Stimulated activated CD4-positive, alpha-beta T cell treated with anti-CD3 and anti-CD28 coated beads, Interleukin-4, amount 100 ng/mL, for 4 hours (primary cell): Measurements from ENCODE around the gene GJB2.

Experiments
- DNase-seq, 2 experiments: peaks; one replicate each; pipeline ENCODE4 v3.0.0-alpha.2; 2020

GJB2 gene

DNA sequence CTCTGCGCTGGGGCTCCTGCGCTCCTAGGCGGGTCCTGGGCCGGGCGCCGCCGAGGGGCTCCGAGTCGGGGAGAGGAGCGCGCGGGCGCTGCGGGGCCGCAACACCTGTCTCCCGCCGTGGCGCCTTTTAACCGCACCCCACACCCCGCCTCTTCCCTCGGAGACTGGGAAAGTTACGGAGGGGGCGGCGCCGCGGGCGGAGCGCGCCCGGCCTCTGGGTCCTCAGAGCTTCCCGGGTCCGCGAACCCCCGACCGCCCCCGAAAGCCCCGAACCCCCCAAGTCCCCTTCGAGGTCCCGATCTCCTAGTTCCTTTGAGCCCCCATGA, at the start of gene GJB2:
GJB2 (minus strand) TSS at position 103 of the 326 bp plus-strand sequence. CDS start 3,357 bp downstream, outside the sequence.
- DNase-seq = no peak

DNA sequence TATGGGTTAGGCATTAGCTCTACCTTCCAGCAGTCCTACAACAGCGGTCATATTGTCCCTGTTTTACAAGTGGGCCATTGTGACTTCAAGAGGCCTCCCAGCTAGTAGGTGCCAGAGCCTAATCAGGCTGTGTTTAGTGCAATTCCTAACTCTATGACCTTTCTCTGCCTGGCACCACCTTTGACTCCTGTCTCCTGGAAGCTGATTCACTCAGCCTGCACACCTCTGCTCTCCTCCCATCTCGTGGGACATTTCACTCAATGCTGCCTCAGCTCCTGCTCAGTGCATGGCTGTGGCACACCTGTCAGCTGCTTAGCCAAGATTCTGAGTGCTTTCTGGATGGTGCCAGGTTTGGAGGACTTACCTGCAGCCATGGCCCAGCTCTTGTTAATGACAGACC, 48.9 kb upstream of the GJB2 start:
- no peak for DNase-seq

DNA sequence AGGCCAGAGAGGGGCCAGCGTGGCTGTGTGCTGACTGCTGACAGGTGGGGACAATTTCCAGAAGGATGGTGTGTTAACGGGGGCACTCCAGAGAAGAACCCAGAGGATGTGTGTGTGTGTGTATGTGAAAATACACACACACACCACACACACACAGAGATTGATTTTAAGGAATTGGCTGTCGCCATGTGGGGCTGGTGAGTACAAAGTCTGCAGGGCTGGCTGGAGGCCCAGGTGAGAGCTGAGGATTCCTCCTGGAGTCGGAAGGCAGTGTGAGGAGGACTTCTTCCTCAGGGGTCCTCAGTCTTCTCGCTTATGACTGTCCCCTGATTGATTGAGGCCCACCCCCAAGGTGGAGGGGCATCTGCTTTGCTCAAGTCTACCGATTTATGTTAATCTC, 47.0 kb upstream of the GJB2 start:
- no peak for DNase-seq

DNA sequence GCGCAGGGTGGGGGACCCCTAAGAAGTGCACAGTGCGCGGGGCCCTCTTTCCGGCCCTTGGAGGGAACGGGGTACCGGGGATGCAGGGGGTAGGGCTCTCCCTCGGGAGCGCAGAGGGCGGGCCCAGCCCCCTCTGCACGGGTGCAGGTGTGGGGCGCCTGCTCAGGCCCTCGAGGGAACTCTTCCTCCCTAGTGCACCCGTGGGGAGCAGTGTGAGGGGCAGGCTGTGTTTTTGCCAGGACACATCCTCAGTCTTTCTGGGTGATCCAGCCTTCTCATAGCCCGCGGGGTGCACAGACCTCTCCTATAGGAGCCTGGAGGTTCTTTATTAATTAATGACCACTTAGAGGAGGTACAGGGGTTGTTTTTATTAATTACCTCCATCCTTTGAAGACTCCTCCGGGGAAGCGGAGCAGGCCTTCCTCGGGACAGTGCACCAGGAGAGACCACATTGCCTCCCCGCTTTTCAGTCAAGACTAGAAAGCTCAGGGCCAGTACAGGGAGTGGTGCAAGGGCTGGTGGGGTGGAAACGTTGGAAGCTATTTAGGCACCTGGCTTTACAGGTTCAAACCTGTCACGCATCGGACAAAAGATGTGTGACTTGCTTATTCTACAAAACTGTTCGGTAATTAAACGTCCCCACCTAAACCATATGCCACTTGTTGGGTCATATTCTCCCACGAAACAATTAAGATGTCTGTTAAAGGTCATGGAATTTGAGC, 40.0 kb upstream of the GJB2 start:
- no peak for DNase-seq

DNA sequence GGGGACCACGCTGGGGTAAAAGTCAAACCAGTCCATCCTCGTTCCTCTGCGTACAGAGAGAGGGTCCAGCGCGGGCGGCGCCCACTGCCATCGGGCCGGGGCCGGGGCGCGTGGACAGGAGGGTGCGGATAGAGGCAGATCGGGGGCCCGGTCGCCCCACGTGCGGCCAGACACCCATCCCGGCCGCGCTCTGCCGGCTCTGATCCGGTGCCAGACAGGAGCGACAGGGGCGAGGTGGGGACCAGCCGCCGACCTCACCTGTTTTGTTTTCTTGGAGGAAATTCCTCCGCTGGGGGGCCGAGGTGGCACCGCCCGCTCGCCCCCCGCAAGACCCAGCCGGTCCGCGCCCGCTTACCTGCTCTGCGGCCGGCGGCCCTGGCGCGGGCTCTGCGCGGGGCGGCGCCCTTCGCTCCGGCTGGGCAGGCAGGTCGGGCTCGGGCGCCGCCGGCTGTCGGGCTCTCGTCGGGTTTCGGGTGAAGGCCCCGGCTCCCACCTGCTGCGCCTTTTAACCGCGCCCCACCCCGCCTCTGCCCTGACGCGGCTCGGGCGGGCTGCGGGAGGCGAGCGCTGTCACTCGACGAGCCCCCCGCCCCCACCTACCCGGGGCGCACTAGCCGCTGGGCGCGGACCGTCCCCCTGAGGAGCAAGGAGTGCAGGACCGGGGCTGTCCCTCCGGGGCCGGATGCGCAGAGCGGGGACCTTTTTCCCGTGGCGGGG, 39.3 kb upstream of the GJB2 start, which contains the start of gene GJB6:
GJB6 (minus strand) TSS at position 481 of the 717 bp plus-strand sequence. CDS start 8,839 bp downstream, outside the sequence.
- peak; percentile 26 to 37 for DNase-seq

DNA sequence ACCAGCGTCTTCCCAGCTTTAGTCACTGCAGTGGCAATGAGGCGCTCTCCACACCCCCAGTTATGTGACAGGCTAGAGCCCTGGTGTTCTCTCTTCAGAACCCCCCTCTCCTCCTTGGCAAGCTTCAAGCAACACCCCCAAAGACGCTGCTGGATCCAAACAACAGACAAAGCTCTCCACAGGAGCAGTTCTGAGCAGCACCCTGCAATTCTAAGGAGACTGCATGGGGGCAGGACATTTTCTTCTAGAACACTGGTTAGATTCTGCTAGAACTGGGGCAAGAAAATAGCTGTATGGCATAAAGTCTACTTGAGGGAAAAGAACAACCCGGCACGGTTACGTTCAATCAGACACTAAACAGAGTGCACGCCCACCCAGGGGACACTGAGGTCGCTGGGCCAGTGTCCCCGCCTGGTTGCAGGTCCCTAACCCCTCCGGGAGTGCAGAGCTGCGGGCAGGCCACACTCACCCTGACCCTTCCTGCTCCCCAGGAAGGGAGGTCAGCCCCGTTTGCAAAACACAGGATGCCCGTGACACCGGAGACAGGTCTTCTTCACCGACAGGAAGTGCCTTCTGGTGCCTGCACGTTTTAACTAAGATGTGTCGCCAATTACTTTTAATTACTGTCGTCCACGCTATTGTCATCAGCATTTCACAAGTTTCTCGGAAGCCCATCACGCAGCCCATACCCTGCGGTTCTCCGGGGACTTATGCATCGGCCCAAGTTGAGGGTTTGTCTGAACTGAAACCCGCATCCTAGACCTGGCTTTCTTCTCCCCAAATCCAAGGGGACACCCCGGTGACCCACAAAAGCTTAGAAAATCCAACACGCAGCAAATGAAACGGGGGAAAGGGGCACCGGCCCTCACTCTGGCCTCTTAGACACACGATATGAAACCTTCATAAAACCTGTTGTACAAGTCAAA, 38.4 kb upstream of the GJB2 start:
- DNase-seq = peak; percentile 3 to 5

DNA sequence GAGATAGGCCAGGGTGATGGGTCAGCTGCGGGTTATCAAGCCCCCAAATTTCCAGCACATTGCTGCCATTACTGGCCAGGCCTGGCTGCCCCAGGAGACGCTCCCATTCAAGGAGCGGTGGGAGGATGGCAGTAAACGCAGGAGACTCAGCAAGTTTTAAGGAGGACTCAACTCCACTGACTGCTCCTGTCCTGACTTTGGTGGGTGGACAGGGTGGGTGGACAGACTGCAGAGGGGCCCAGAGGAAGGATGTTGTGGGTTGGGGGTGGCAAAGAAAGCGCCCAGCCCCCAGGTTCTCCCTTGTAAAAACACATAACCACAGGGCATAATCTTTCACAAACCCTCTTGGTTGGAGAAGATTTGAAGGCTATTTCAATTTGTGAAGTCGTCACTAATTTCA, 35.0 kb upstream of the GJB2 start:
- no peak for DNase-seq

DNA sequence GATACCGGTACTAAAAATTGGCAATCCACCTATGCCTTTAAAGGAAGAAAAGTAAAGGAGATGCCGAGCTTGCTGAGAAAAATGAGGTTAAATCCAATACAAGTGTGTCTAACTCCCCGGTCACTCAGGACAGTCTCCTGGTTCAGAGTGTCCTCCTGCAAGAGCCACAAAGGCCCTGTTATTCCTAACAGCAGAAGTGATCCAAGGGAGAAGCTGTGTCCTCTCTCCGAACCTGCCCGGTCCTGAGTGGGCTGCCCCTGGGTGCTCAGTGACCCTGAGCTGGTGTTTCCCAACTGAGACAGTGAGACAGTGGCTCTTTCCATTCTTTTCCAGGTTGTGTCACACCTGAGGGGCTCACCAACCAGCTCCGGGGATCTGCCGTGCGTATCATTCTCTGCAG, 34.5 kb upstream of the GJB2 start:
- no peak for DNase-seq

DNA sequence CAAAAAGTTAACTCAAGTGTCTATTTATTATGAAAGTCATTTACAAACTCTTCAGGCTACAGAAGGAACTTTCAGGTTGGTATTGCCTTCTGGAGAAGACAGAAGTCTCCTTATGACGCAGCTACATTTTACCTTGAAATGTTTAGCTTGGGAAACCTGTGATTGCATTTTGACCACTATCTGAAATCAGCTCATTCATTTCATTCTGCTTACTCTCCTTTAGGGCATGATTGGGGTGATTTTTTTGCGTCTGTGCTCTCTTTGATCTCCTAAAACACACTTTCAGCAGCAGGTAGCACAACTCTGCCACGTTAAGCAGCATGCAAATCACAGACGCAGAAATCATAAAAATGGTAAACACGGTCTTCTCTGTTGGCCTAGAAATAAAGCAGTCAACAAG, 29.8 kb upstream of the GJB2 start:
- no peak for DNase-seq

DNA sequence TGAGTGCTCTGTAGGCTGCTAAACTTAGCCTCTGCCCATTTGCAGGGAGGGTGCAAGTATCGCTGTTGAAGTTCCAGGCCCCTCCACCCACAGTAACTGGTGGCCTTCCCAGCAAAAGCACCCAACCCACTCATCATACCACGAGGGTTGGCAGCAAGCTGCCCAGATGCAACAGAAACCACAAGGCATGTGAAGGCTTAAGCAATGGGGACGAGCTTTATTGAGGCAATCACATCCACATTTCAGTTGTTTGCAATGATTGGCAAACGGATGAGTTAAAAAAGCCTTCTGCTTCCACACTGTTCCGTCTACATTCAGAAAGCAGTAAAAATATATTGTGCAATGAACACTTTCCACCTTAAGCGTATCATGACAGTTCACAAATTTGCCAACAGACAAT, 29.0 kb upstream of the GJB2 start:
- no peak for DNase-seq

DNA sequence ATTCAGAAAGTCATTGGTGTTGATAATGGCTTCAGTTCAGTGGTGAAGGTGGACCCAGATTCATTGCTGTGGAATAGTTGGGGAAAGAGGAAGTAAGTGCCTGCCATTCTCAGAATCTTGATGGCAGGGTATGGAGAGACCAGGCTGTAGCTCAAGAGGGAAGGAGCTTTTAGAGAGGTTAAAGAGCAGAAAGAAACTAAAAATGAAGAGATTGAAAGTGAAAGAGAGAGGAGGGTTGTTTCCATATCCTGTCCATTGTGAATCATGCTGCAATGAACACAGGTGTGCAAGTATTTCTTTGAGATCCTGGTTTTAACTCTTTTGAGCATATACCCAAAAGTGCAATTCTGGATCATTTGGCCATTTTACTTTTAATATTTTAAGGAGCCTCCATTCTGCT, 26.8 kb upstream of the GJB2 start:
- DNase-seq = no peak

DNA sequence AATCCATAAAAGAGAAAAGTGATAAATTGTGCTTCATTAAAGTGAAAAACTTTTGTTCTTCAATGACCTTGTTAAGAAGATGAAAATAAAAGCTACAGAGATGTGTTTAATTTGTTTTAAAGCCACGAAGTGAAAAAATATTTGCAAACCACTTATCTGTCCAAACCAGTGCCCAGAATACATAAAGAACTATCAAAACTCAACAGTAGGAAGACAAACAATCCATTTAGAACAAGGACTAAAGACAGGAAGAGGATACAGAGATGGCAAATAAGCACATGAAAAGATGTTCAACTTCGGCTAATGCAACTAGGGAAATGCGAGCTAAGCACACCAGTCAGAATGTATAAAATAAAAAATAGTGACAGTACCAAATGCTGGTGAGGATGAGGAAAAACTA, 24.4 kb upstream of the GJB2 start:
- DNase-seq = no peak

DNA sequence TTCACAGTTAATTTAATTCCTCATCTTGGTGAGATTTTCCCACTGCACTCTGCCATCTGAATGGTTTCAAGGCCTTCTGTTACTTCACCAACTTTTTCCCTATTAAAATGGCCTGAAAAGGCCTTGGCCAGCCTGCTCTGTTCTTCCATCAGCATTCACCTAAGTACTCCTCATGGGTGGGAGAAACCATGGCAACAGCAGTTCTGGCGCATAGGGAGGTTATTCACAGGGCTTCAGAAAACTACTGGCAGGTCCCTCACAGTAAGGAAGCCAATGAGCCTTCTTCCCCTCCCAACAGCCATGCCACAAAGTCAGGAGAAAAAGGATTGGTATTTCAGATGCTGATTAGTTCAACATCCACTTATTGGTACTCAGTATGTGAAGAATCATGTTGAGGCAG, 17.2 kb upstream of the GJB2 start:
- DNase-seq = no peak

DNA sequence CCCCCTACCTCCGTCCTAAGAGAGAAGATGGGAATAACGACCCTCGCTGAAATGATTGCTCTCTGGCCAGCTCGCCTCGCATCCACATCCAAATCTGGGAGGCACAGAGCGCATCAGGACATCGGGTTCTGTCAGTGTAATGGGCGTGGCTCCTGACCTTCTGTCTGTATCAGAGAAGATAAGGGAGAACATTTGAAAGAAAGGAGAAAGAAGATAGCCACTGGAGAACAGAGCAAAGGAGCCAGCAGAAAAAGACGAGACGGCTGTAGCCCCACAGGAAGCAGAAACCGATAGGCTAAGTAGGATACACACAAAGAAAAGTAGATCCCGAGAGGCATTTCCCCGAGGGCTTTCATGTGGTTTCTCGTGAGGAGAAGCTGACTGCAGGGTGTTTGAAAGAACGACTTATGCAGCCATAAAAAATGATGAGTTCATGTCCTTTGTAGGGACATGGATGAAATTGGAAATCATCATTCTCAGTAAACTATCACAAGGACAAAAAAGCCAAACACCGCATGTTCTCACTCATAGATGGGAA, 14.0 kb upstream of the GJB2 start:
- no peak for DNase-seq

DNA sequence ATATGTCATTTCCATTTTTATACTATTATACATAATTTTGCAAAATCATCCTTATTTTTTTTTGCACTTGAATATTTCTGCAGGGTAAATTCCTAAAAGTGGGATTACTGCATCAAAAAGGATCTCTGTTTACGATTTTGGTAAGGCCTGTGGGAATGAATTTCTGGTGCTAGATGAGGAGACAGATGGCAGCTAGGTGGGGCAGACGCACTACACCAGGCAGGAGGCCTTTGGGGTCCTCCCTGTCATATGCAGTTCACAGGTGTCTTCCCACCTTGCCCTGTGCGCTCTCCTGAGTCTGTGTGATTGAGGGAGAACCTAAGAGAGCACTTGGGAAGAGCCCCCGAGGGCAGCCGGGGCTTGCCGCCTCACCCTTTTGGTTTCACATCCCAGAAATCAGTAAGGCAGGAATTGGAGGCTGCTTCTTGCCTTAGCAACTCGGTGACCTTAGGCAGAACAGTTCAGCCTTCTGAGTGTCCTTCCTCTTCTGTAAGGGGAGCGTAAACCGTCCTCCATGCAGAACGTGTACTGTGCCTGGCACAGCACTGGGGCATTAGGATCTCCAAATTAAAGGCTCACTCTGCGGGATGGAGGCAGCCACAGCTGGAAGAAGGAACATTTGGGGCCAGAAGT, 13.4 kb upstream of the GJB2 start:
- no peak for DNase-seq

DNA sequence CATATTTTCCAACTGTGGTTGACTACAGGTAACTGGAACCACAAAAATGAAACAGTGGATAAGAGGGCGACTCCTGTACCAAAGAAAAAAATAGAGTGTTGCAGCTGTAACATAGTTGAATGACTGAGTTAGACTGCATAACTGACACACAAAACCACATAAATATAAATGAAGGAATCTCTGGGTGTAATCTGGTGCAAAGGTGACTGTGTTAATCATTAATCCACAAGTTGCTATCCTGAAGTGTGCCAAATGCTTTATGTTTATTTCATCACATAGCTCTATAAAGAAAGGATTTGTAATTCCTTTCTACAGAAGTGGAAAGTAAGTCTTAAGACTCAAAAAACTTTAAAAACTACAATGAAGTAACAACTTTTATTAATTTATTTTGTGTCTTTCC, 6.0 kb upstream of the GJB2 start:
- DNase-seq = no peak

DNA sequence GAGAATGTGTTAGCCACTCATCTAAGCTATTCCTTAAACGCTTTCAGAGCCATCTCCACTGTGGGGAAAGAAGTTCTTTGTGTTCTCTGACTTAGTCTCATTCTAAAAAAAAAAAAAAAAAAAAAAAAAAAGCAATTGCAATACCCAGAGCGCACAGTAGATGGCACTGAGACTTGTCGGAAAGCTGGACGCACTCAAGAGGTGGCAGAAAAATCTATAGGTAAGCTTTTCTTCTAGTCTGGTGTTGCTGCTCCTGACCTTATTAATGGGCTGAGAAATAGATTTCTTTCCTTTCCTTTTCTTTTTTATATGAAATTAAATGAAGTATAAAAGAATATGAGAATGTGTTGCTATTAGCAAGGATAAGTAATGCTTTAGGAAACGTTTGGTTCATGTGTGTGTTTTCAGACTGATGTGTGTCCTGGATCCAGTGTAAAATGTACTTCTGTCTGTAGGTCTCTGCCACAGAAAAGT, 4.7 kb upstream of the GJB2 start:
- DNase-seq = no peak

DNA sequence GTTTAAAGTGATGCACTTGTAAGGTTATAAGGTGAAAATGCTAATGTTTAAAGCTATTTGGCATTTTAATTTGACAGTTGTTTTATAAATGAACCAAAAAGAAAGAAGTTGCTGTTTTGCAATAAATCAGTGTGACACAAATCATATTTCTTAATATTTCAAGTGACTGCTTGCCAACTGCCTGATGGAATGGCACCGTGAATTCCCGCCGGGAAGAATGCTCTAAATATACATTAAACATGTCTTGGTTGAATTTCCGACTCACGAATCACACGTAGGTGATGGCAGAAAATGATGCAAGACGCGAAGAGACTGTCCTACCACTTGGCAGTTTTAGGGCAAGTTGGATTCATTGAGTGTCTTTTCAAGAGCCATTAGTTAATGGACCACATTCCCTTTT, 3.1 kb upstream of the GJB2 start:
- no peak for DNase-seq

DNA sequence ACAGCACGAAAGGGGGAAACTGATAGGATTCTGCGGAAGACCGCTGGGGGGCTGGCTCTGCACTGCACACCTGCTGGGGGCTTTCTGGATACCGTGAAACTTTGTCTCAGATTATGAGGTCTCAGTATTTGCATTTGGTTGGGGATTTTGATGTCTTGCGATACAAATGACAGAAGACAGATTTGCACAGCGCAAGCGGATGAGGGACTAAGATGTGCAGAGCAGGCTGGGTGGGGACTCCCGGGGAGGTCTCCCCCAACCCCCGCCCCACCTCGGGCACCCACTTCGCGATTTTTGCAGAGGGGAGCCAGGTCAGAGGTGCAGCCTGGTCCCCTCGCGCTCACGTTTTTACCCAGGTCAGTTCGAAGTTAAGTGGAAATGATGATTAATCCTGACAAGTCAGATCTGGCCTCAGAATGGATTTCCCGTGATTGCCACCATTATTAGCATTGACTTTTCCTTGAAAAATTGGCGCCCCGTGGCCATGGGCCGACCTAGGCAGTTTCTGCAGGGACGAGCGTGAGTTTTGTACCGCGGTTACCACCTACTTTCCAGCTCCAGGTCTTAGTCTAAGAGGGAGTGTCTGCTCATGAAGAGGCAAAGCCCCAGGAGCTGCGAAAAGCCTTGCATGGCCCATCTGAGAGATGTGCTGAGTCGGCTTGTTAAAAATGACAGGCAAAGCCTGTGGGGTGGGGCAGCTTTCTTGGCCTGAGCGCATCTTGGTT, 1.3 kb upstream of the GJB2 start:
- DNase-seq = no peak

DNA sequence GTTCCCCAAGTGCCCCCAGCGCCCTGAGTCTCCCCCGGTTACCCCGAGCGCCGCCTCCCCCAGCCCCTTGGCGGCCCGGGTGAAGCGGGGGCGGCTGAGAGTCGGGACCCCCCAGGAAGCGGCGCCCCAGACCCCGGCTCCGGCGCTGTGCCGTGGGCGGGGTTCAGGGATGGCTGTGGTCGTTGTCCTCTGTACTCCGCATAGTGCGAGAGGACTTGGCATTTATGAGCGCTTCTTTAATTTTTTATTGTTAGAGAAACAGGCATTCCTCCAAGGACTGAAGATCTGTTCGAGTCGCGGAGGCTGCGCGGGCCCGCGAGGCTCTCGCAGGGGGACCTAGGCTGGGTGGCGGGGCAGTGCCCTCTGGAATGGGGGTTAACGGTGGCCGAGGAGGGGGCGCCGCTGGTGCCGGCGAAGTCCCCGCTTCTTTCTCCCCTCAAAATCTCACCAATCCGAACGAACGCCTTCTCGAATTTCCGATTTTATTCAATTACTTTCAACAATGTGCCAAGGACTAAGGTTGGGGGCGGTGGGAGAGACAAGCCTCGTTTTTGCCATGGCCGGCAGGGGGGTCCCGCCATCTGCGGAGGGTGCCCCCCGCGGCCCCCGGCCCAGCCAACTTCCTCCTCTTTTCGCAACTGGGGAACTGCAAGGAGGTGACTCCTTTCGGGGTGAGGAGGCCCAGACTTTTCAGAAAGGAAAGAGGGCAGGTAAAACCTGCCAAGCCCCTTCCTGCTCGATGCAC, 596 bp upstream of the GJB2 start:
- DNase-seq = no peak

DNA sequence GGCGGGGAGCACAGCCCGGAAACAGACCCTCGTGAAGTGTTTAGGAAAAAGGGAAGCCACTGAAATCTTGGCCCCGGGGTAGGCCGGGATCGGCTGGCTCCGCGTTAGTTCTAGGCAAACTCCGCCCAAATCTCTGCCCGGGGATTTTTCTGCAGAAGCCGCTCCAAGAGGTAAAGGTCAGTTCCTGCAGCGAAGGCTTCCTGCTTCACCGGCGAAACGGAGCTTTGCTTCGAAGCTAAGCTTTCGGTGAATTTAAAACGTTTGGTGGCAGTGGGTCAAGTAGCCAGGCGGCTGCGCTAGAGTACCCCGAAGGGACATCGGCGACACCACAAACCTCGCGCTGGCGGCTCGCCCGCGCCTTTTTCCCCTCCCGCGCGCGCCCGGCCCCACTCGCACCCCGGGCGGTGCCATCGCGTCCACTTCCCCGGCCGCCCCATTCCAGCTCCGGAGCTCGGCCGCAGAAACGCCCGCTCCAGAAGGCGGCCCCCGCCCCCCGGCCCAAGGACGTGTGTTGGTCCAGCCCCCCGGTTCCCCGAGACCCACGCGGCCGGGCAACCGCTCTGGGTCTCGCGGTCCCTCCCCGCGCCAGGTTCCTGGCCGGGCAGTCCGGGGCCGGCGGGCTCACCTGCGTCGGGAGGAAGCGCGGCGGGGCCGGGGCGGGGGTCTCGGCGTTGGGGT, 441 bp downstream of the GJB2 start:
- no peak for DNase-seq
